NB4 (cell line): ENCODE results near the gene TMEM260.

ENCODE experiments used
- DNase-seq: peaks from one replicate; pipeline ENCODE4 v3.0.0; 2010; ENCODE audit warnings: low read depth
- H3K4me3 ChIP-seq: one replicate; pipeline ENCODE4 v1.5.1; 2011; ENCODE audit warnings: mild to moderate bottlenecking, low read depth, low read length, moderate library complexity
- CTCF ChIP-seq: IDR thresholded peaks from one replicate; pipeline ENCODE4 v1.5.1; 2012; ENCODE audit warnings: low read depth, low read length
- MAX ChIP-seq: IDR thresholded peaks from 2 replicates; pipeline ENCODE4 v1.6.1; 2011; ENCODE audit warnings: low read depth, low read length
- MYC ChIP-seq: IDR thresholded peaks from 2 replicates; pipeline ENCODE4 v1.6.1; 2011; ENCODE audit warnings: low read depth, low read length
- POLR2A ChIP-seq: IDR thresholded peaks from 2 replicates; pipeline ENCODE4 v1.6.1; 2011; ENCODE audit warnings: mild to moderate bottlenecking; ENCODE audit not compliant: insufficient read length; ENCODE audit errors: extremely low read depth

Gene TMEM260

GRCh38 chr14:56579345-56580220, at the start of gene TMEM260:
TSS of gene TMEM260 (plus strand) at chr14:56579798. CDS start at chr14:56579915, 117 bp downstream.
- peak within 1 kb of the TSS; percentile 95 for H3K4me3 ChIP-seq
- TF ChIP-seq MYC (no peak; the same call in 1 of the 2 replicates), POLR2A (peak; percentile 86), CTCF (peak; percentile 81)
- peak; percentile 85 for DNase-seq

- TF ChIP-seq CTCF (no peak), POLR2A (no peak), MAX (no peak), MYC (no peak)
- DNase-seq = no peak
- no peak overlapping the region for H3K4me3 ChIP-seq
Observed at GRCh38 chr14:56532546-56532945, 47.1 kb upstream of the TMEM260 start.

- TF ChIP-seq POLR2A (no peak), CTCF (no peak), MAX (no peak)
- no peak for DNase-seq
Observed at GRCh38 chr14:56534656-56535055, 44.9 kb upstream of the TMEM260 start.

GRCh38 chr14:56539862-56540261, 39.7 kb upstream of the TMEM260 start:
- DNase-seq = no peak
- no peak for TF ChIP-seq POLR2A
- no peak for TF ChIP-seq MAX
- TF ChIP-seq CTCF = no peak
- no peak for TF ChIP-seq MYC
- no peak overlapping the region for H3K4me3 ChIP-seq

More at GRCh38 chr14:56534656-56535055, 44.9 kb upstream of the TMEM260 start:
- H3K4me3 ChIP-seq = no peak overlapping the region

- H3K4me3 ChIP-seq = no peak overlapping the region
- TF ChIP-seq CTCF (no peak), POLR2A (no peak)
- no peak for DNase-seq
Observed at GRCh38 chr14:56543436-56543835, 36.2 kb upstream of the TMEM260 start.

GRCh38 chr14:56549721-56550120, 29.9 kb upstream of the TMEM260 start:
- H3K4me3 ChIP-seq = no peak overlapping the region
- no peak for TF ChIP-seq MAX
- TF ChIP-seq POLR2A = no peak
- TF ChIP-seq MYC = no peak
- no peak for TF ChIP-seq CTCF
- DNase-seq = no peak
